Neural progenitor cell (in vitro differentiated cells): ENCODE measurements around the gene ITGA2B. TPM values are rescaled to one million over a fixed set of nuclear protein-coding genes. Genes with fewer than 3 reads are reported as not detected.
A peak's percentile ranks its signal among the peaks of the same experiment; 100 is the strongest.

ENCODE experiments used
- DNase-seq: peaks from one replicate; pipeline ENCODE4 v3.0.0-alpha.2; 2016; ENCODE audit warnings: low spot score
- H2AFZ ChIP-seq: fragments of 200-600 bp; sonication (generic); replicated peaks from 2 replicates; pipeline ENCODE4 v1.6.1; 2016; ENCODE audit warnings: antibody characterized with exemption
- H3F3A ChIP-seq: fragments of 200-600 bp; sonication (generic); 2 replicates; pipeline ENCODE4 v1.6.1; 2016; ENCODE audit warnings: antibody characterized with exemption, low read depth
- H3K27ac ChIP-seq: fragments of 200-600 bp; sonication (generic); 2 replicates; pipeline ENCODE4 v1.5.1; 2016; ENCODE audit warnings: mild to moderate bottlenecking
- H3K27me3 ChIP-seq: fragments of 200-600 bp; sonication (generic); 2 replicates; pipeline ENCODE4 v1.6.1; 2016; ENCODE audit warnings: mild to moderate bottlenecking, moderate library complexity
- H3K36me3 ChIP-seq: fragments of 200-600 bp; sonication (generic); 2 replicates; pipeline ENCODE4 v1.5.1; 2016
- H3K4me1 ChIP-seq: fragments of 200-600 bp; sonication (generic); 2 replicates; pipeline ENCODE4 v1.6.1; 2016; ENCODE audit warnings: mixed run types
- H3K4me2 ChIP-seq: fragments of 200-600 bp; sonication (generic); 2 replicates; pipeline ENCODE4 v1.6.1; 2016
- H3K4me3 ChIP-seq: fragments of 200-600 bp; sonication (generic); 2 replicates; pipeline ENCODE4 v1.5.1; 2016
- H3K79me2 ChIP-seq: fragments of 200-600 bp; sonication (generic); 2 replicates; pipeline ENCODE4 v1.6.1; 2016; ENCODE audit warnings: low read depth
- H3K9ac ChIP-seq: fragments of 200-600 bp; sonication (generic); 2 replicates; pipeline ENCODE4 v1.6.1; 2016
- H3K9me3 ChIP-seq: fragments of 200-600 bp; sonication (generic); 2 replicates; pipeline ENCODE4 v1.5.1; 2016; ENCODE audit warnings: low read depth
- H4K20me1 ChIP-seq: fragments of 200-600 bp; sonication (generic); 2 replicates; pipeline ENCODE4 v1.6.1; 2016; ENCODE audit warnings: low read depth
- H3K27ac Mint-ChIP-seq: 3 replicates; pipeline ENCODE4 v1.8.0; 2021; ENCODE audit warnings: mixed read lengths
- H3K27me3 Mint-ChIP-seq: 2 replicates; pipeline ENCODE4 v1.8.0; 2022; ENCODE audit warnings: low read depth, mild to moderate bottlenecking, inconsistent platforms, moderate library complexity, mixed read lengths; ENCODE audit not compliant: insufficient read depth
- H3K36me3 Mint-ChIP-seq: 3 replicates; pipeline ENCODE4 v1.8.0; 2021; ENCODE audit warnings: mixed read lengths
- H3K4me1 Mint-ChIP-seq: 3 replicates; pipeline ENCODE4 v1.8.0; 2021; ENCODE audit warnings: mixed read lengths
- H3K4me3 Mint-ChIP-seq: 3 replicates; pipeline ENCODE4 v1.8.0; 2021; ENCODE audit warnings: mild to moderate bottlenecking, moderate library complexity, mixed read lengths
- H3K9me3 Mint-ChIP-seq: 3 replicates; pipeline ENCODE4 v1.8.0; 2020; ENCODE audit warnings: mixed read lengths
- CTCF ChIP-seq: fragments of 200-600 bp; sonication (generic); IDR thresholded peaks from 2 replicates; pipeline ENCODE4 v1.5.1; 2017; ENCODE audit warnings: antibody characterized with exemption, mild to moderate bottlenecking
- EZH2 ChIP-seq: fragments of 200-600 bp; sonication (generic); IDR thresholded peaks from 2 replicates; pipeline ENCODE4 v1.6.1; 2017; ENCODE audit warnings: antibody characterized with exemption, mild to moderate bottlenecking, moderate library complexity
- EZH2phosphoT487 ChIP-seq: fragments of 200-600 bp; sonication (generic); IDR thresholded peaks from 2 replicates; pipeline ENCODE4 v1.6.1; 2017; ENCODE audit warnings: antibody characterized with exemption
- total RNA-seq: library from RNA; depleted of rRNA; stranded (reverse); fragments of >200 nt; gene quantifications from 2 replicates; pipeline ENCODE4 v1.2.3, GENCODE V29; 2015; ENCODE audit warnings: low replicate concordance

ITGA2B gene
- total RNA-seq, 1 donor from 2014 or later, result 4.7 TPM

DNA sequence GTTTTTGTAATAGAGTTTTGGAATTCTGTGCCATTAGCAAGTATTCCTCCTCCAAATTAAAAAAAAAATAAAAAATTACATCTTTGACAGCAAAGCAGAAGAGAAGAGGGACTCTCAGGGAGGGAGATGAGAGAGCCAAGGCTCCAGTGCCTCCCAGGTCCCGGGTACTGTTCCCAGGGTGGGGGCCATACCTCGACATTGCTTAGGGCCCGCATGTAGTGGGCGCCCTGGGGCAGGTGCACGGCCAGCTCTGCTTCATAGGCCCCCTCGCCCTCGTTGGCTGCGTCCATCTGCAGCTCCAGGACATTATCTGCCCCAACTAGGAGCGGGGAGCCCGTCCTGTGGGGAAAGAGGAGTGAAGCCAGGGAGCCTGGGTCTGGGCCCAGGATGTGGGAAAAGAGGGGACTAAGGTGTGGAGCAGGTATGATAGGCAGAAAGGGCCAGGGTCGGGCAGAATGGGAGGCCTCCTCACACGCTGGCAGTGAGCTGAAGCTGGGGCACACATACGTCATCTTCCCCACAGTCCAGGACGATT, 11.2 kb downstream of the ITGA2B start:
- no peak for TF ChIP-seq EZH2
- no peak for TF ChIP-seq EZH2phosphoT487
- TF ChIP-seq CTCF, result no peak
- Mint-ChIP-seq H3K9me3 (no peaks in the 10 kb centered on the region), H3K27me3 (peaks cover 12% of the 10 kb centered on the region), H3K27ac (peak overlapping the region; percentile 15), H3K4me3 (no peak overlapping the region), H3K4me1 (peaks cover 4% of the 10 kb centered on the region), H3K36me3 (no peaks in the 10 kb centered on the region)
- Histone ChIP-seq H3K79me2 (no peaks in the 10 kb centered on the region), H3K4me2 (no peak overlapping the region), H3K4me1 (peaks cover 8% of the 10 kb centered on the region), H3K4me3 (no peak overlapping the region), H3K36me3 (no peaks in the 10 kb centered on the region), H2AFZ (no peak overlapping the region), H3K27me3 (peaks cover 10% of the 10 kb centered on the region), H3F3A (peaks cover 12% of the 10 kb centered on the region), H3K9ac (no peak overlapping the region), H3K9me3 (no peaks in the 10 kb centered on the region), H4K20me1 (no peaks in the 10 kb centered on the region), H3K27ac (no peak overlapping the region)
- DNase-seq, result no peak

DNA sequence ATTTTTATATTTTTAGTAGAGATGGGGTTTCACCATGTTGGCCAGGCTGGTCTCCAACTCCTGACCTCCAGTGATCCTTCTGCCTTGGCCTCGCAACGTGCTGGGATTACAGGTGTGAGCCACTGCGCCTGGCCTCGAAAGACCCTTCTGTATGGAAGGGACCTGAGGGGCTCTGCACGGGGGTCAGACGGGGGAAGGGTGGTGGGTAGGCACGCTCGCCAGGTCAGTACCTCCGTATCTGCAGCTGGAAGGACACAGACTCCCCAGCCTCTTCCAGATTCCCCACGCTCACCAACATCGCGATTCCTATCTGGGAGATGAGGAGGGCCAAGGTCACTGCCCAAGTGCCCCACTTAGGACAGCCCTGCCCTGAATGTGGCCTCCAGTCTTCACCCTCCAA, 12.7 kb downstream of the ITGA2B start:
- no peak for DNase-seq
- Histone ChIP-seq H3F3A (peaks cover 12% of the 10 kb centered on the region), H3K4me1 (peaks cover 8% of the 10 kb centered on the region), H3K36me3 (no peaks in the 10 kb centered on the region), H3K27ac (no peak overlapping the region), H3K9me3 (no peaks in the 10 kb centered on the region), H4K20me1 (no peaks in the 10 kb centered on the region), H3K27me3 (no peaks in the 10 kb centered on the region), H3K4me3 (no peak overlapping the region), H2AFZ (no peak overlapping the region), H3K79me2 (no peaks in the 10 kb centered on the region), H3K9ac (no peak overlapping the region), H3K4me2 (no peak overlapping the region)
- Mint-ChIP-seq H3K27me3 (peaks cover 9% of the 10 kb centered on the region), H3K4me3 (no peak overlapping the region), H3K9me3 (no peaks in the 10 kb centered on the region), H3K27ac (no peak overlapping the region), H3K36me3 (no peaks in the 10 kb centered on the region), H3K4me1 (peaks cover 5% of the 10 kb centered on the region)
- TF ChIP-seq EZH2, result no peak
- TF ChIP-seq CTCF, result no peak
- no peak for TF ChIP-seq EZH2phosphoT487

DNA sequence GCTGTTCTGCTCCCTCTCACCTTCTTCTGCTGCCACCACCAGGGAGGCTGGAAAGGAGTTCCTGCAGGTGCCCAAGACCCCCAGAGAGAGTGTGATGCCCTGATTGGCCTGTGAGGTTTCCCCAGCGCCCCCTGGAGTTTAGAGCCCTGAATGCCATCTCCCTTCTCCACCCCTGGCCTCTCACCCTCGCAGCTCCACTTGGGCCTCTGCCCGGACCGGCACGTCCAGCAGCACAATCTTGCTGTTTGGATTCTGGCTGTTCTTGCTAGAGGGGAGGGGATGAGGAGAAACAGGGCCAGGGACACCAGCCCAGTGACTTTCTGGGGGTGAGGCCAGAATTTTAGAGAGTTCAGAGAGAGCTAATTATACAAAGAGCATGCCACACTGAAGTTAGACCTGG, 13.3 kb downstream of the ITGA2B start:
- Histone ChIP-seq H3K27ac (no peak overlapping the region), H3K9me3 (no peaks in the 10 kb centered on the region), H3K27me3 (no peaks in the 10 kb centered on the region), H3K79me2 (no peaks in the 10 kb centered on the region), H3K4me1 (peaks cover 8% of the 10 kb centered on the region), H2AFZ (no peak overlapping the region), H3K36me3 (no peaks in the 10 kb centered on the region), H3K9ac (no peak overlapping the region), H3K4me2 (no peak overlapping the region), H3F3A (peaks cover 12% of the 10 kb centered on the region), H3K4me3 (no peak overlapping the region), H4K20me1 (no peaks in the 10 kb centered on the region)
- Mint-ChIP-seq H3K36me3 (no peaks in the 10 kb centered on the region), H3K4me1 (peaks cover 5% of the 10 kb centered on the region), H3K27me3 (peaks cover 9% of the 10 kb centered on the region), H3K9me3 (no peaks in the 10 kb centered on the region), H3K27ac (no peak overlapping the region), H3K4me3 (no peak overlapping the region)
- peak; percentile 60 for DNase-seq
- TF ChIP-seq EZH2 (no peak), EZH2phosphoT487 (no peak), CTCF (peak; percentile 63)
